Breast epithelium (tissue), 4 donors: ENCODE measurements around the gene PPP2R3B. TPM values are rescaled to one million over a fixed set of nuclear protein-coding genes. Genes with fewer than 3 reads are reported as not detected.

ENCODE experiments used
- DNase-seq, 2 donors: peaks; one replicate each; pipeline ENCODE4 v3.0.0-alpha.2; 2019; ENCODE audit warnings: low spot score in 2 of 2
- H3K27ac ChIP-seq, 2 donors: fragments of 200-600 bp; sonication (generic) in 1 of 2; one replicate each; pipeline ENCODE4 v1.5.1; 2016 to 2019; ENCODE audit warnings: mild to moderate bottlenecking in 1 of 2
- H3K27me3 ChIP-seq, 2 donors: fragments of 200-600 bp; sonication (generic) in 1 of 2; one replicate each; pipeline versions ENCODE4 v1.5.1 to v1.6.0; 2017 to 2019; ENCODE audit warnings: control low read depth in 1 of 2, mild to moderate bottlenecking in 1 of 2
- H3K36me3 ChIP-seq: fragments of 200-600 bp; one replicate; pipeline ENCODE4 v1.5.1; 2019
- H3K4me1 ChIP-seq, 2 donors: fragments of 200-600 bp; sonication (generic); one replicate each; pipeline ENCODE4 v1.5.1; 2016 to 2019; ENCODE audit warnings: control low read depth in 1 of 2
- H3K4me3 ChIP-seq, 3 donors: fragments of 200-600 bp; sonication (generic); 1 replicate in 2 of 3; 2 replicates in 1 of 3; pipeline ENCODE4 v1.5.1; 2016 to 2019; ENCODE audit warnings: mild to moderate bottlenecking in 3 of 3, moderate library complexity in 2 of 3
- H3K9me3 ChIP-seq, 2 donors: fragments of 200-600 bp; sonication (generic) in 1 of 2; one replicate each; pipeline ENCODE4 v1.5.1; 2016 to 2019; ENCODE audit warnings: control low read depth in 1 of 2
- CTCF ChIP-seq, 3 donors: fragments of 450-650 bp; IDR thresholded peaks; one replicate each; pipeline ENCODE4 v1.5.1; 2016 to 2017; ENCODE audit warnings: antibody characterized with exemption in 3 of 3, mild to moderate bottlenecking in 3 of 3, moderate library complexity in 3 of 3
- POLR2A ChIP-seq: fragments of 450-650 bp; IDR thresholded peaks from one replicate; pipeline ENCODE4 v1.6.1; 2016; ENCODE audit warnings: antibody characterized with exemption, mild to moderate bottlenecking, moderate library complexity
- POLR2AphosphoS5 ChIP-seq, 3 donors: sonication (generic); formaldehyde crosslinking; IDR thresholded peaks; one replicate each; pipeline ENCODE4 v1.6.1; 2017; ENCODE audit warnings: antibody characterized with exemption in 3 of 3
- intact Hi-C: fragments of 100-400 bp; cut with DNase I; formaldehyde crosslinking; loops from one replicate; pipeline ENCODE4 v1.15.1; 2023; ENCODE audit warnings: low total_unique reads
- total RNA-seq, 3 donors: library from RNA; depleted of rRNA; stranded (reverse); fragments of >200 nt; gene quantifications; one replicate each; pipeline ENCODE4 v1.1.0, GENCODE V29; 2016

The PPP2R3B gene
- total RNA-seq, 3 donors from 2014 or later, result 10.4 to 23.3 (median 23.1) TPM

GRCh38 chrX:375181-376036, 11.3 kb downstream of the PPP2R3B start:
- Histone ChIP-seq H3K4me3 (no peak overlapping the region), H3K4me1 (peaks cover 0 to 4% of the 10 kb centered on the region in 2 donors), H3K36me3 (no peaks in the 10 kb centered on the region), H3K9me3 (no peaks in the 10 kb centered on the region), H3K27ac (no peak overlapping the region), H3K27me3 (peaks cover 0 to 35% of the 10 kb centered on the region in 2 donors)
- no peak for DNase-seq
- intact Hi-C loops, result no loop called here
- no peak for TF ChIP-seq CTCF (IDR thresholded peaks at IDR 0.05)
- no peak for TF ChIP-seq POLR2A
- TF ChIP-seq POLR2AphosphoS5 (IDR thresholded peaks at IDR 0.05), result no peak

GRCh38 chrX:374596-374995, 12.1 kb downstream of the PPP2R3B start:
- Histone ChIP-seq H3K4me3 (peak overlapping the region; percentile 32 to 64 (median 48)), H3K9me3 (no peaks in the 10 kb centered on the region), H3K36me3 (no peaks in the 10 kb centered on the region), H3K4me1 (peaks cover 0 to 4% of the 10 kb centered on the region in 2 donors), H3K27me3 (peaks cover 0 to 35% of the 10 kb centered on the region in 2 donors), H3K27ac (no peak overlapping the region)
- no peak for TF ChIP-seq CTCF (IDR thresholded peaks at IDR 0.05)
- no peak for TF ChIP-seq POLR2AphosphoS5 (IDR thresholded peaks at IDR 0.05)
- TF ChIP-seq POLR2A, result no peak
- intact Hi-C loops, result no loop called here
- DNase-seq, result no peak

GRCh38 chrX:373641-374471, 12.9 kb downstream of the PPP2R3B start:
- H3K27ac ChIP-seq, result no peak overlapping the region
- H3K4me3 ChIP-seq, result peak overlapping the region; percentile 32 to 64 (median 48)
- H3K9me3 ChIP-seq, result no peaks in the 10 kb centered on the region
- H3K36me3 ChIP-seq, result no peaks in the 10 kb centered on the region
- TF ChIP-seq POLR2AphosphoS5 (IDR thresholded peaks at IDR 0.05), result no peak
- no peak for TF ChIP-seq CTCF (IDR thresholded peaks at IDR 0.05)
- no peak for TF ChIP-seq POLR2A
- intact Hi-C loops, result no loop called here
- peaks cover 0 to 35% of the 10 kb centered on the region in 2 donors for H3K27me3 ChIP-seq
- no peak for DNase-seq
- peaks cover 0 to 4% of the 10 kb centered on the region in 2 donors for H3K4me1 ChIP-seq

- no peaks in the 10 kb centered on the region for H3K36me3 ChIP-seq
- no peak overlapping the region for H3K27ac ChIP-seq
- peak overlapping the region; percentile 14 to 64 (median 48) for H3K4me3 ChIP-seq
- TF ChIP-seq POLR2A (no peak), CTCF (IDR thresholded peaks at IDR 0.05) (no peak), POLR2AphosphoS5 (IDR thresholded peaks at IDR 0.05) (no peak)
- peaks cover 0 to 34% of the 10 kb centered on the region in 2 donors for H3K27me3 ChIP-seq
- intact Hi-C loops, result no loop called here
- H3K9me3 ChIP-seq, result no peaks in the 10 kb centered on the region
- H3K4me1 ChIP-seq, result peaks cover 0 to 4% of the 10 kb centered on the region in 2 donors
- no peak for DNase-seq
Measured at GRCh38 chrX:372856-373640, 13.7 kb downstream of the PPP2R3B start.
